GM13976 (cell line): ENCODE results near the gene CFD.

Source experiments
- DNase-seq: peaks from one replicate; pipeline ENCODE4 v3.0.0; 2012; ENCODE audit warnings: low spot score
- in situ Hi-C: fragments of 300-500 bp; cut with MboI; formaldehyde crosslinking; loops from one replicate; pipeline ENCODE4 v1.12.0; 2022; ENCODE audit warnings: low sequenced_read_pairs, mixed read lengths, inconsistent platforms; ENCODE audit not compliant: unreplicated experiment
- TF ChIP-seq, protein P1 (sequence below): IDR thresholded peaks from 2 replicates; pipeline ENCODE4 v1.5.1; 2012; ENCODE audit warnings: borderline replicate concordance, mild to moderate bottlenecking; ENCODE audit not compliant: insufficient read depth; ENCODE audit errors: extremely low read depth, missing control alignments, control extremely low read depth

CFD gene

DNA sequence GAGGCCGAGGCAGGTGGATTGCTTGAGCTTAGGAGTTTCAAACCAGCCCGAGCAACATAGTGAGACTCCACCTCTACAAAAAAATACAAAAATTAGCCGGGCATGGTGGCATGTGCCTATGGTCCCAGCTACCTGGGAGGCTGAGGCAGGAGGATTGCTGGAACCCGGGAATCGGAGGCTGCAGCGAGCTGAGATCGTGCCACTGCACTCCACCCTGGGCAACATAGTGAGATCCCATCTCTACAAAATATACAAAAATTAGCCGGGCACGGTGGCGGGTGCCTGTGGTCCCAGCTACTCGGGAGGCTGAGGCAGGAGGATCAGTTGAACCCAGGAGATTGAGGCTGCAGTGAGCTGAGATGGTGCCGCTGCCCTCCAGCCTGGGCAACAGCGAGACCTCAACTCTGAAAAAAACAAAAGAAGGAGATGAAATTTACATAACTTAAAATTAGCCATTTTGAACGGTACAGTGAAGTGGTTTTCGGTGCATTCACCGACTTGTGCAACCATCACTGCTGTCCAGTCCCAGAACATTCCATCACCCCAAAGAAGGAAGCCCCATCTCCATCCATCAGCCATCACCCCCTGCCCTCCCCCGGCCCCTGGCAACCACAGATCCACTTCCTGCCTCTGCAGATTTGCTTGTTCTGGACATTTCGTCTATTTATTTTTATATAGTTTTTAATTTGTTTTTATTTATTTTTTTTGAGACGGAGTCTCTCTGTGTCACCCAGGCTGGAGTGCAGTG is 33.4 kb upstream of the CFD start:
- in situ Hi-C loops = no loop called here
- DNase-seq = no peak

GRCh38 chr19:827314-827709 is 32.2 kb upstream of the CFD start:
- in situ Hi-C loops = no loop called here
- DNase-seq = no peak
- TF ChIP-seq, protein P1, sequence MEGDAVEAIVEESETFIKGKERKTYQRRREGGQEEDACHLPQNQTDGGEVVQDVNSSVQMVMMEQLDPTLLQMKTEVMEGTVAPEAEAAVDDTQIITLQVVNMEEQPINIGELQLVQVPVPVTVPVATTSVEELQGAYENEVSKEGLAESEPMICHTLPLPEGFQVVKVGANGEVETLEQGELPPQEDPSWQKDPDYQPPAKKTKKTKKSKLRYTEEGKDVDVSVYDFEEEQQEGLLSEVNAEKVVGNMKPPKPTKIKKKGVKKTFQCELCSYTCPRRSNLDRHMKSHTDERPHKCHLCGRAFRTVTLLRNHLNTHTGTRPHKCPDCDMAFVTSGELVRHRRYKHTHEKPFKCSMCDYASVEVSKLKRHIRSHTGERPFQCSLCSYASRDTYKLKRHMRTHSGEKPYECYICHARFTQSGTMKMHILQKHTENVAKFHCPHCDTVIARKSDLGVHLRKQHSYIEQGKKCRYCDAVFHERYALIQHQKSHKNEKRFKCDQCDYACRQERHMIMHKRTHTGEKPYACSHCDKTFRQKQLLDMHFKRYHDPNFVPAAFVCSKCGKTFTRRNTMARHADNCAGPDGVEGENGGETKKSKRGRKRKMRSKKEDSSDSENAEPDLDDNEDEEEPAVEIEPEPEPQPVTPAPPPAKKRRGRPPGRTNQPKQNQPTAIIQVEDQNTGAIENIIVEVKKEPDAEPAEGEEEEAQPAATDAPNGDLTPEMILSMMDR = no peak

More for the DNA sequence above, 33.4 kb upstream of the CFD start:
- TF ChIP-seq, protein P1 = no peak

- DNase-seq = no peak
- TF ChIP-seq, protein P1 = no peak
- in situ Hi-C loops = no loop called here
Observed at GRCh38 chr19:827710-828321, 31.6 kb upstream of the CFD start, which contains the start of gene AZU1. TSS of gene AZU1 (plus strand) at chr19:827837. CDS start at chr19:827847, 10 bp downstream.

DNA sequence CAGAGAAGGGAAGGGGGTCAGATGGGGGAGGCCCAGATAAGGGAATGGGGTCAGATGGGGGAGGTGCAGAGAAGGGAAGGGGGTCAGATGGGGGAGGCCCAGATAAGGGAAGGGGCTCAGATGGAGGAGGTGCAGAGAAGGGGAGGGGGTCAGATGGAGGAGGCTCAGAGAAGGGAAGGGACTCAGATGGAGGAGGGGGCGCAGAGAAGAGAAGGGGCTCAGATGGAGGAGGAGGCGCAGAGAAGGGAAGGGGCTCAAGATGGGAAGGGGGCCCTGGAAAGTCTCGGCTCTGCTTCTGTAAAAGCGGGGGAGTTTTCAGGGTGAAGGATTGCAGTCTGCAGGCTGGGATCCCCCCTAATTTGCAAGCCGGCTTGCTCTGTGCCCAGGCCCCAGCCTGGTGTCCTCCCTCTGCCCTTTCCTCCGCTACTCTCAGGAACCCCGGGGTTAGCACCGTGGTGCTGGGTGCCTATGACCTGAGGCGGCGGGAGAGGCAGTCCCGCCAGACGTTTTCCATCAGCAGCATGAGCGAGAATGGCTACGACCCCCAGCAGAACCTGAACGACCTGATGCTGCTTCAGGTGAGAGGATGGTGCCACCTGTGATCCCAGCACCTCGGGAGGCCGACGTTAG is 30.2 kb upstream of the CFD start:
- in situ Hi-C loops = no loop called here
- TF ChIP-seq, protein P1 = no peak
- DNase-seq = no peak

DNA sequence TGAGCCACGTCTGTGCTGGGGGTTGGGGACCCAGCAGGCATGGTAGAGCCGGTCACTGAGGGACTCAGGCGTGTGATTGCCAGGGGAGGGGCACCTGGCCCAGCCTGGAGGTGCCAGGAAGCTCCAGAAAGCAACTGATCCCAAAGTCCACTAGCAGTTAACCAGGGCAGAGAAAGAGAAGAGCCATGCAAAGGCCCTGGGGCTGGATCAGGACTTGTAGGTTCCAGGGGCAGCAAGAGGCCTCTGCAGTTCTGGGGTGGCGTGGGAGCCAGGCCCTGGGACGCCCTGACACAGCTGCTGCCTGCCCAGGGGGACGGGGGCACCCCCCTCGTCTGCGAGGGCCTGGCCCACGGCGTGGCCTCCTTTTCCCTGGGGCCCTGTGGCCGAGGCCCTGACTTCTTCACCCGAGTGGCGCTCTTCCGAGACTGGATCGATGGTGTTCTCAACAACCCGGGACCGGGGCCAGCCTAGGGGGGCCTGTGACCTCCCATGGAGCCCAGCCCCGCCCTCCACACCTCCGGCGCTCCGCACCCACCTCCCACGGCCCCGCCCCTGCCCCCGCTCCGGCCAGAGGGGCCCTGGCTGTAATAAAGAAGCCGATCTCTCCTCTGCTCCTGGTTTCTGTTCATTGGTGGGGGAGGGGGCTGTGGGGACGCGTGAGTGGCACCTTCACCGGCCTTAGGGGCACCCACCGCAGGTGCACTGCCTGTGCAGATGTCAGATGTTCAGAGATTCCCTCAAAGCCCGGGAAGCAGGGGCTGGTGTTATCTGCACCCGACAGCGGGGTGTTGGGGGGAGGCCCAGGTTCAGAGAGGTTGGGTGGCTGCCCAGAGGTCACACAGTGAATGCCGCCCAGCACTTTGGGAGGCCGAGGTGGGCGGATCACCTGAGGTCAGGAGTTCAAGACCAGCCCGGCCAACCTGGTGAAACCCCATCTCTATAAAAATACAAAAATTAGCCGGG is 27.8 kb upstream of the CFD start:
- TF ChIP-seq, protein P1 = no peak
- DNase-seq = no peak
- in situ Hi-C loops = no loop called here

DNA sequence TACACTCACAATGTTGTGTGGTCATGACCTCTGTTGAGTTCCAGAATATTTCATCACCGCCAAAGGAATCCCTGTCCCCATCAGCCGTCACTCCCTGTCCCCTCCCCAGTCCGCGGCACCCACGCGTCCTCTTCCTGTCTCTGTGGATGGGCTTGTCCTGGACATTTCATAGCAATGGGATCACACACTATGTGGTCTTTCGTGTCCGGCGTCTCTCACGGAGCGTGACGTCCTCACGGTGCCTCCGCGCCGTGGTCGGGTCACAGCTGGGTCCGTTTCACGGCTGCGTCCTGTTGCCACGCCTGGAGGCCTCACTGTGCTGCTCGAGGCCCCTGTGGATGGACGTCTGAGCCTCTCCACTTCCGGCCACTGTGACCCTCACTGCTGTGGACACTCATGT is 25.2 kb upstream of the CFD start:
- in situ Hi-C loops = no loop called here
- no peak for DNase-seq
- TF ChIP-seq, protein P1 = no peak
